Immature natural killer cell (primary cell): Measurements from ENCODE around the gene DLG1. TPM values are rescaled to one million over a fixed set of nuclear protein-coding genes. Genes with fewer than 3 reads are reported as not detected.
"Not testable (repeated sequence)": the region's sequence is repeated elsewhere in the genome, so short reads cannot be mapped to it uniquely, and the experiment has no call there.

Experiments
- DNase-seq, 3 donors: peaks; one replicate each; pipeline ENCODE4 v3.0.0; 2022; ENCODE audit warnings: mixed read lengths in 1 of 3
- H3K27ac Mint-ChIP-seq, 6 donors: one replicate each; pipeline ENCODE4 v1.8.0; 2020; ENCODE audit warnings: mixed read lengths in 6 of 6, mild to moderate bottlenecking in 5 of 6, inconsistent platforms in 4 of 6, moderate library complexity in 3 of 6
- H3K27me3 Mint-ChIP-seq, 3 donors: one replicate each; pipeline ENCODE4 v1.8.0; 2020 to 2021; ENCODE audit warnings: low read depth in 3 of 3, mild to moderate bottlenecking in 3 of 3, mixed read lengths in 3 of 3, moderate library complexity in 3 of 3, inconsistent platforms in 1 of 3
- H3K36me3 Mint-ChIP-seq, 3 donors: one replicate each; pipeline ENCODE4 v1.8.0; 2020; ENCODE audit warnings: mixed read lengths in 3 of 3, inconsistent platforms in 2 of 3, mild to moderate bottlenecking in 2 of 3
- H3K4me1 Mint-ChIP-seq, 2 donors: one replicate each; pipeline ENCODE4 v1.8.0; 2020; ENCODE audit warnings: inconsistent platforms in 2 of 2, mild to moderate bottlenecking in 2 of 2, mixed read lengths in 2 of 2, moderate library complexity in 1 of 2
- H3K4me3 Mint-ChIP-seq, 5 donors: one replicate each; pipeline ENCODE4 v1.8.0; 2020; ENCODE audit warnings: mild to moderate bottlenecking in 5 of 5, mixed read lengths in 5 of 5, inconsistent platforms in 3 of 5, moderate library complexity in 3 of 5
- H3K9me3 Mint-ChIP-seq, 6 donors: one replicate each; pipeline ENCODE4 v1.8.0; 2020; ENCODE audit warnings: mild to moderate bottlenecking in 6 of 6, mixed read lengths in 6 of 6, inconsistent platforms in 4 of 6, moderate library complexity in 3 of 6
- polyA plus RNA-seq, 3 donors: library from polyadenylated mRNA; unstranded; fragments of 300-500 nt; fragmentation: Illumina TruSeq; gene quantifications; one replicate each; pipeline ENCODE4 v1.2.3, GENCODE V29; 2021

DLG1 gene
- polyA plus RNA-seq, 3 donors from 2014 or later = 16.1 to 27.3 (median 26.3) TPM

DNA sequence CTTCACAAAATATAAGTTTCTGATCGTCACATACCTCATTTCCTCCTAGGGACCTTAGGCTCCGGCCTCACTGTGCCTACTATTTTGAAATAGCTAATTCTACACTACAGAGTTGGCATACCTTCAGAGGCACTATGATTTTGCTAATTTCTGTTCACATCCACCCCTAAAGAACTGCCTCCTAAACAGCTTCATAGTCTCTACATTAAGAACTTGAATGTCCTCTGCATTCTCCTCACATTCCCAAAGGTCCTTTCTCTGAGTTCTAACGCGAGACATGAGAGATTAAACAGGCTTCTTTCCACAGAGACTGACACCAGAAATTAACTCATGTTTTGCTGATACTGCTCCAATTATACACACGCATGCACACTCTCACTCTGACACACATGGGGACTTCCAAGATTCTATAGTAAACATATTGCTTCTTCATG lies 75.5 kb downstream of the DLG1 start:
- Mint-ChIP-seq H3K4me1 (peaks cover 8 to 39% of the 10 kb centered on the region in 2 donors), H3K4me3 (no peak overlapping the region), H3K9me3 (no peaks in the 10 kb centered on the region), H3K27me3 (no peaks in the 10 kb centered on the region), H3K36me3 (no peaks in the 10 kb centered on the region), H3K27ac (no peak overlapping the region)
- no peak for DNase-seq

- DNase-seq = no peak
- Mint-ChIP-seq H3K27me3 (no peaks in the 10 kb centered on the region), H3K4me1 (peaks cover 5 to 41% of the 10 kb centered on the region in 2 donors), H3K36me3 (no peaks in the 10 kb centered on the region), H3K9me3 (no peaks in the 10 kb centered on the region), H3K27ac (peak overlapping the region in 1 of 6 donors; percentile 30), H3K4me3 (no peak overlapping the region)
Measured at GRCh38 chr3:197219619-197220018, 78.8 kb downstream of the DLG1 start.

DNA sequence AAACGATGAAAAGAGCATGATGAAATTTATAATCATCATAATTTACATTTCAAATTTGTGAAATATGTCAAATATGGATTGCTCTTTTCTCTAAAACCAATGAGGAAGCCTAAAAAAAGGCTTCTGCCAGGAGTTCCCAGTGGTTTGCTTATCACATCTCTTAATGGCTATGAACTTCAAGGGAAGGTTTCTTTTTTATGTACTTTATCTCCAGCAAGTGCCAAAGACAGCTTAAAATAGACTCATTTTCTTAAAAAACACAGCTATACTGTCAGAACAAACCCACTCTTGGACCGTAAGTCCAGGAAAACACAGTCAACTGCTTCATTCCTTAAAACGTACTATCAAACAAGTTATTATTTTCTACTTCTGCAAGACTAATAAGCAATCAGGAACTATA lies 80.2 kb downstream of the DLG1 start:
- no peaks in the 10 kb centered on the region for H3K27me3 Mint-ChIP-seq
- H3K9me3 Mint-ChIP-seq = no peaks in the 10 kb centered on the region
- peaks cover 9 to 50% of the 10 kb centered on the region in 2 donors for H3K4me1 Mint-ChIP-seq
- H3K4me3 Mint-ChIP-seq = no peak overlapping the region
- H3K27ac Mint-ChIP-seq = no peak overlapping the region
- H3K36me3 Mint-ChIP-seq = no peaks in the 10 kb centered on the region
- no peak for DNase-seq

GRCh38 chr3:197216914-197217313 lies 81.5 kb downstream of the DLG1 start:
- Mint-ChIP-seq H3K4me1 (peaks cover 11 to 50% of the 10 kb centered on the region in 2 donors), H3K9me3 (no peaks in the 10 kb centered on the region), H3K27ac (no peak overlapping the region), H3K36me3 (no peaks in the 10 kb centered on the region), H3K4me3 (no peak overlapping the region), H3K27me3 (no peaks in the 10 kb centered on the region)
- no peak for DNase-seq

- H3K4me1 Mint-ChIP-seq = peaks cover 12 to 52% of the 10 kb centered on the region in 2 donors
Measured at GRCh38 chr3:197216169-197216860, 82.1 kb downstream of the DLG1 start.

DNA sequence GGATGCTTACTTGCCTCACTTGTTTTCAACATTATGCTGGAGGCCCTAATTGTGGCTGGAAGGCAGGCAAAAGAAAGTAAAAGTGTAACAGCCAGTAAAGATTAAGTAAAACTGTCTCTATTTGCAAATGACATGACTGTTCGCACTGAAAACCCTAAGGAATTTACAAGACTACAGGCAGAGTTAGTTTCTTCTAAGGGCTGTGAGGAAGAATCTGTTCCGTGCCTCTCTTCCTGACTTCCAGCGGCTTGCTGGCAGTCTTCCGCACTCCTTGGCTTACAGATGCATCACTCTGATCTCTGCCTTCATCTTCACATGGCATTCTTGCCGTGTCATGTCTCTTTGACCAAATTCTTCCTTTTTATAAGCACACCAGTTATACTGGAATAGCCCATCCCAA lies 86.1 kb downstream of the DLG1 start:
- Mint-ChIP-seq H3K27ac (no peak overlapping the region), H3K4me1 (peaks cover 29 to 83% of the 10 kb centered on the region in 2 donors), H3K9me3 (no peaks in the 10 kb centered on the region), H3K36me3 (no peaks in the 10 kb centered on the region), H3K4me3 (no peak overlapping the region), H3K27me3 (peaks cover 0 to 2% (median 0%) of the 10 kb centered on the region in 3 donors)
- DNase-seq = no peak

More at GRCh38 chr3:197216169-197216860, 82.1 kb downstream of the DLG1 start:
- H3K27ac Mint-ChIP-seq = no peak overlapping the region
- H3K4me3 Mint-ChIP-seq = no peak overlapping the region
- H3K27me3 Mint-ChIP-seq = no peaks in the 10 kb centered on the region
- no peaks in the 10 kb centered on the region for H3K9me3 Mint-ChIP-seq
- DNase-seq = no peak
- no peaks in the 10 kb centered on the region for H3K36me3 Mint-ChIP-seq

- not testable (repeated sequence) for H3K4me3 Mint-ChIP-seq, DNase-seq, H3K27me3 Mint-ChIP-seq, H3K36me3 Mint-ChIP-seq, H3K9me3 Mint-ChIP-seq
- Mint-ChIP-seq H3K4me1 (peaks cover 29 to 84% of the 10 kb centered on the region in 2 donors), H3K27ac (peak overlapping the region in 1 of 6 donors; percentile 54)
Measured at GRCh38 chr3:197211698-197212097, 86.7 kb downstream of the DLG1 start.

DNA sequence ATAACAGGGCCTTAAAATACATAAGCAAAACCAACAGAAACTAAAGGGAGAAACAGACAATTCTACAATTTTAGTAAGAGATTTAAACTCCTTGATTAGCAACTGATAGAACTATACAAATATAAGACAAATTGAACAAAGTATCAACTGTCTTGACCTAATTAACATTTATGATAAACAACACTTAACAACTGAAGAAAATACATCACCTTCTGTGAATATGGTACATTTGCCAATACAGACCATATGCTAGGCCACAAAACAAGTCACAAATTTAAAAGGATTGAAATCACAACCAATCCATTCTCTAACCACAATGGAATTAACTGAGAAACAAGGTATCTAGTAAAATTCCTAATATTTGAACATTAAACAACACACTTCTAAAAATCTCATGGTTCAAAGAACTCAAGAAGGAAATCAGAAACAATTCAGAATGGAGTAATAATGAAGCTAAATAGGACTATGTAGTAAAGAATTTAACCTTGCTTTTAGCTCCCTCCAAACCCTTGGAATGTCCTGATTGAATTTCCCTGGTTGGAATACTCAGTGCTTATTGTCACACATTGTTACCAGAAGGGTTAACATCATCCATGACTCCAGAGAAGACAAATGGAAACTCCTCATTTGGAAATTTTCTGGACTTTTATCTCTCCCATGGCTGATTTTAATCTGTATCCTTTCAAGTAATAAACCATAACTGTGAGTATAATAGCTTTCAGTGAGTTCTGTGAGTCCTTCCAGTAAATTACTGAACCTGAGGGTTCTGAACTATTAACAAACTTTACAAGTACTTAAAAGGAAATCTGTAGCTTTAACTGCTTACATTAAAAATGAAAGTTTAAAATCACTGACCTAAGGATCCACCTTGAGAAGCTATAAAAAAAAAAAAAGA lies 88.8 kb downstream of the DLG1 start:
- Mint-ChIP-seq H3K9me3 (no peaks in the 10 kb centered on the region), H3K4me3 (no peak overlapping the region), H3K27me3 (peaks cover 0 to 2% (median 0%) of the 10 kb centered on the region in 3 donors), H3K4me1 (peaks cover 33 to 82% of the 10 kb centered on the region in 2 donors), H3K27ac (no peak overlapping the region), H3K36me3 (no peaks in the 10 kb centered on the region)
- no peak for DNase-seq

DNA sequence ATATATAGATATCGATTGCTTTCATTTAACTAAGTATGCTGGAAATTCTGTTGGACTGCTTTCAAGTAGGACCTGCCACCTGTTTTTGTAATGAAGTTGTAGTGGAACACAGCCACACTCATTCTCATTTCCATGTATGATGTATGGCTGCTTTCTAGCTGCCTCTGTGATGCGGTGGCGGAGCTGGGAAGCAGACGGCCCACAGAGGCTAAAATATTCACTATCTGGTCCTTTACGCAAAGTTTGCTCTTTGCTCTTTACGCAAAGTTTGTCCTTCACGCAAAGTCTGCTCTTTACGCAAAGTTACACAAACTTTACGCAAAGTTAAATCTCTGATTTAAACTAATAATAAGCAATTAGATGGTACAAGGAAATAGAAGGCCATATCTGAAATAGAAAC lies 91.5 kb downstream of the DLG1 start:
- Mint-ChIP-seq H3K27ac (no peak overlapping the region), H3K4me1 (peaks cover 40 to 87% of the 10 kb centered on the region in 2 donors)

DNA sequence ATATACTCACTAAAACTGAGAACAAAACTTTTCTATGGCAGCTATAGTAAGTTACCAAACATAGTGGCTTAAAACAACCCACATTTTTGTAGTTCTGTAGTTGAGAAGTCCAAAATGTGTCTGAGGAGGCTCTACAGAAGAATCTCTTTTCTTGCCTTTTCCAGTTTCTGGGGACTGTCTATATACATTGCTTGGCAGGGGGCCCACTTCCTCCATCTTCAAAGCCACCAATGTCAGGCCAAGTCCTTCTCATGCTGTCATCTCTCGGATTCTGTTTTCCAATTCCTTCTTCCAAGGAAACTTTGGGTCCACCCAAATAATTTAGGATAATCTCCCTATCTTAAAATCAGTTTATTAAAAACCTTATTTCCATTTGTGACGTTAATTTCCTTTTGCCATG lies 92.7 kb downstream of the DLG1 start:
- H3K27ac Mint-ChIP-seq = no peak overlapping the region
- H3K36me3 Mint-ChIP-seq = no peaks in the 10 kb centered on the region
- peaks cover 0 to 4% (median 0%) of the 10 kb centered on the region in 3 donors for H3K27me3 Mint-ChIP-seq
- peaks cover 43 to 82% of the 10 kb centered on the region in 2 donors for H3K4me1 Mint-ChIP-seq
- no peak for DNase-seq
- H3K4me3 Mint-ChIP-seq = no peak overlapping the region
- no peaks in the 10 kb centered on the region for H3K9me3 Mint-ChIP-seq

More for the DNA sequence above, 91.5 kb downstream of the DLG1 start:
- DNase-seq = no peak
- H3K9me3 Mint-ChIP-seq = no peaks in the 10 kb centered on the region
- no peaks in the 10 kb centered on the region for H3K36me3 Mint-ChIP-seq
- H3K27me3 Mint-ChIP-seq = peaks cover 0 to 2% (median 0%) of the 10 kb centered on the region in 3 donors
- H3K4me3 Mint-ChIP-seq = no peak overlapping the region

GRCh38 chr3:197205265-197205664 lies 93.1 kb downstream of the DLG1 start:
- H3K4me1 Mint-ChIP-seq = peaks cover 41 to 82% of the 10 kb centered on the region in 2 donors
- H3K4me3 Mint-ChIP-seq = no peak overlapping the region
- peak overlapping the region in 3 of 6 donors; percentile 1 to 75 (median 40) for H3K27ac Mint-ChIP-seq

DNA sequence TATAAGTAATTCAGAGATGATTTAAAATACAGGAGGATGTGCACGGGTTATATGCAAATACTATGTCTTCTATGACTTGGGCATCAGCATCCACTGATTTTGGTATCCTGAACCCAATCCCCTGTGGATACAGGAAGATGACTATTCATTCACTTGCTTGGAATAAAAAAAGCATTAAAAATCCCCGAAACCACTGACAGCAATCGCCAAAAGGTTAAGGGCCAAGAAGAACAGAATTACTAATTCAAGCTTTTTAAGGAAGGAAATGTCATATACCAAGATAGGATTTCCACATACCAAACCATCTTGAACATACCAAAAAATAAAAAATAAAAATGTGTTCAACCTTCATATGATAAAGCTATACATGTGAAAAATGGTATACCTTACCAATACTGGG lies 93.7 kb downstream of the DLG1 start:
- Mint-ChIP-seq H3K4me3 (no peak overlapping the region), H3K27ac (no peak overlapping the region)

More at GRCh38 chr3:197205265-197205664, 93.1 kb downstream of the DLG1 start:
- H3K9me3 Mint-ChIP-seq = no peaks in the 10 kb centered on the region
- H3K27me3 Mint-ChIP-seq = peaks cover 0 to 5% (median 0%) of the 10 kb centered on the region in 3 donors
- no peaks in the 10 kb centered on the region for H3K36me3 Mint-ChIP-seq
- no peak for DNase-seq

GRCh38 chr3:197203714-197204146 lies 94.7 kb downstream of the DLG1 start:
- Mint-ChIP-seq H3K27me3 (peaks cover 0 to 5% (median 0%) of the 10 kb centered on the region in 3 donors), H3K4me3 (no peak overlapping the region)

More for the DNA sequence above, 93.7 kb downstream of the DLG1 start:
- Mint-ChIP-seq H3K36me3 (no peaks in the 10 kb centered on the region), H3K27me3 (peaks cover 0 to 5% (median 0%) of the 10 kb centered on the region in 3 donors), H3K4me1 (peaks cover 36 to 81% of the 10 kb centered on the region in 2 donors), H3K9me3 (no peaks in the 10 kb centered on the region)
- DNase-seq = no peak

GRCh38 chr3:197202694-197203093 lies 95.7 kb downstream of the DLG1 start:
- no peak overlapping the region for H3K4me3 Mint-ChIP-seq
- H3K4me1 Mint-ChIP-seq = peaks cover 25 to 64% of the 10 kb centered on the region in 2 donors
- H3K36me3 Mint-ChIP-seq = no peaks in the 10 kb centered on the region

More at GRCh38 chr3:197203714-197204146, 94.7 kb downstream of the DLG1 start:
- no peaks in the 10 kb centered on the region for H3K9me3 Mint-ChIP-seq
- peaks cover 29 to 72% of the 10 kb centered on the region in 2 donors for H3K4me1 Mint-ChIP-seq
- no peaks in the 10 kb centered on the region for H3K36me3 Mint-ChIP-seq
- no peak for DNase-seq
- no peak overlapping the region for H3K27ac Mint-ChIP-seq

More at GRCh38 chr3:197202694-197203093, 95.7 kb downstream of the DLG1 start:
- Mint-ChIP-seq H3K9me3 (no peaks in the 10 kb centered on the region), H3K27ac (peak overlapping the region in 1 of 6 donors; percentile 2), H3K27me3 (peaks cover 0 to 3% (median 0%) of the 10 kb centered on the region in 3 donors)
- no peak for DNase-seq
